Memory B cell (primary cell): ENCODE data around the gene SIRPG.

ENCODE experiments used
- ATAC-seq: fragments of 150-1000 bp; cut with Tn5 transposase; 2 replicates; pipeline ENCODE4 v1.10.0; 2021; ENCODE audit warnings: low read depth, mild to moderate bottlenecking, moderate library complexity
- DNase-seq, 2 donors: peaks; one replicate each; pipeline ENCODE4 v3.0.0; 2022; ENCODE audit warnings: low spot score in 2 of 2
- H3K27ac Mint-ChIP-seq: one replicate; pipeline ENCODE4 v1.8.0; 2022; ENCODE audit warnings: mild to moderate bottlenecking, moderate library complexity, mixed read lengths
- H3K27me3 Mint-ChIP-seq: one replicate; pipeline ENCODE4 v1.8.0; 2022; ENCODE audit warnings: mixed read lengths
- H3K36me3 Mint-ChIP-seq: one replicate; pipeline ENCODE4 v1.8.0; 2022; ENCODE audit warnings: mild to moderate bottlenecking, mixed read lengths
- H3K4me1 Mint-ChIP-seq: one replicate; pipeline ENCODE4 v1.8.0; 2022; ENCODE audit warnings: mixed read lengths
- H3K4me3 Mint-ChIP-seq: one replicate; pipeline ENCODE4 v1.8.0; 2022; ENCODE audit warnings: mild to moderate bottlenecking, moderate library complexity, mixed read lengths
- H3K9me3 Mint-ChIP-seq: one replicate; pipeline ENCODE4 v1.8.0; 2022; ENCODE audit warnings: mixed read lengths

Gene SIRPG

DNA sequence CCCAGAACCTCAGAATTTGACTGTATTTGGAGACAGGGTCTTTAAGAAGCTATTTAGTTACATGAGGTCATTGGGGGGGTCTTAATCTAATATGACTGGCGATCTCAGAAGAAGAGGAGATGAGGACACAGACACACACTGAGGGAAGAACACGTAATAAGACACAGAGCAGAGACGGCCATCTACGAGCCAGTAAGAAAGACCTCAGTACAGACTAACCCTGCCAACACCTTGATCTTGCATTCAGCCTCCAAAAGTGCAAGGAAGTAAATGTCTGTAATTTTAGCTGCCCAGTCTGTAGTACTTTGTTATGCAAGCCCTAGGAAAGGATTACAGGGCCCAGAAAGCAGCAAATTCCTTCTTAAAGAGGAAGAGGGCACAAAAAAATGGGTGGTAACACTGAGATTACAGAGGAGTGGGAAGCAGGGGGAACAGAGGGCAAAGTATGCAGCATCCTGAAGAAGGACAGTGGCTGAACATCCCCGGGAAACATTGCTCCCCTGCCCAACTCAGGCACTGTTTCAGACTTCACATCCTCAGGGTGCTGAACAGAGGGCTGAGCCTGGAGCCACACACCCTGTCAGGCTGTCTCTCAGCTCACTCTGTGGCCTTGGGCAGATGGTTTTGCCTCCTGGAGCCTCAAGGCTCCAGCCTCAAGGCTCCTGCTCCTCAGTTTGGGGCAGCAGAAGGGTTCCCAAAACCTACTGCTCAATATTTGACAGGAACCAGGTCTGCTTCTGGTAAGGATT, 27.9 kb upstream of the SIRPG start:
- H3K4me3 Mint-ChIP-seq: no peak overlapping the region
- peaks cover 2% of the 10 kb centered on the region for H3K9me3 Mint-ChIP-seq
- H3K27me3 Mint-ChIP-seq: peaks cover 8% of the 10 kb centered on the region
- H3K27ac Mint-ChIP-seq: no peak overlapping the region
- ATAC-seq: no peak
- no peaks in the 10 kb centered on the region for H3K4me1 Mint-ChIP-seq
- DNase-seq: no peak
- peaks cover 2% of the 10 kb centered on the region for H3K36me3 Mint-ChIP-seq

DNA sequence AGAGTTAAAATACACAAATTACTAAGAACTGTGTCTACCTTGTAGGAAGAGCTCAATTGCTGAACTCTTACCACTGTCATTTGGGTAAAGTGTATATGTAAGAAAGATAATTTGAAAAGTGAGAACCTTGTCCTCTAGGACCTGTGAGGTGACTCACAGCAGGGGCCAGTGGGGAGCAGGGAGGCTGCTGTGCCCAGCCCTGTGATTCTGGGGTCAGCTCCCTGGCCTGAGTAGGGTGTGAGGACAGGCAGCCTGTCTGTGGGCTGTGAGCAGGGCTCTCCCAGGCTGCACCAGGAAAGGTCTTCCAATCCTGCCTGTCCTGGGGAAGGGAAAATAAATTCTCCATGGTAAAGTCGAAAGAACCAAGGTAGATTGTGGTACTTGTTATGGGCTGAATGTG, 27.3 kb upstream of the SIRPG start:
- no peaks in the 10 kb centered on the region for H3K36me3 Mint-ChIP-seq
- H3K27ac Mint-ChIP-seq: no peak overlapping the region
- ATAC-seq (no peak), DNase-seq (no peak)
- H3K9me3 Mint-ChIP-seq: peaks cover 2% of the 10 kb centered on the region
- H3K4me3 Mint-ChIP-seq: no peak overlapping the region
- peaks cover 6% of the 10 kb centered on the region for H3K27me3 Mint-ChIP-seq
- H3K4me1 Mint-ChIP-seq: no peaks in the 10 kb centered on the region

DNA sequence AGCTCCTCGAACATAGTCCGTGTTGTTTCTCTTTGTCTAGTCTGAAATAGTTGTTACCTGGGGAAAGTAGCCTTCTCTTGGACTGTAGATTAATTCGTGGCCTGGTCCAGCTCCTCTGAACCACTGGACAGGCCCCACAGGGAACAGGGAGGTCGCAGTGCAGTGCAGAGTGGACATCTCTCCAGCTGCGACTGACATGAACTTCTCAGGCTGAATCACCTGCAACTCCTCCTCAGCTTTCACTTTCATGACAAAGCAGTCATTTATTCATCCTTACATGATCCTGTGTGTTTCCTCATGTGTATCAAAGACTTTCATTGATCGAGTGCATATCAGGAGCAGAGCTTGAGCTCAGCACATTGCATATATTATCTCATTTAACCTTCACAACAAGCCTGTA, 19.1 kb upstream of the SIRPG start:
- Mint-ChIP-seq H3K36me3 (no peaks in the 10 kb centered on the region), H3K27me3 (peaks cover 5% of the 10 kb centered on the region), H3K4me1 (peaks cover 2% of the 10 kb centered on the region), H3K4me3 (no peak overlapping the region), H3K27ac (no peak overlapping the region), H3K9me3 (peaks cover 2% of the 10 kb centered on the region)
- ATAC-seq (no peak), DNase-seq (no peak)

DNA sequence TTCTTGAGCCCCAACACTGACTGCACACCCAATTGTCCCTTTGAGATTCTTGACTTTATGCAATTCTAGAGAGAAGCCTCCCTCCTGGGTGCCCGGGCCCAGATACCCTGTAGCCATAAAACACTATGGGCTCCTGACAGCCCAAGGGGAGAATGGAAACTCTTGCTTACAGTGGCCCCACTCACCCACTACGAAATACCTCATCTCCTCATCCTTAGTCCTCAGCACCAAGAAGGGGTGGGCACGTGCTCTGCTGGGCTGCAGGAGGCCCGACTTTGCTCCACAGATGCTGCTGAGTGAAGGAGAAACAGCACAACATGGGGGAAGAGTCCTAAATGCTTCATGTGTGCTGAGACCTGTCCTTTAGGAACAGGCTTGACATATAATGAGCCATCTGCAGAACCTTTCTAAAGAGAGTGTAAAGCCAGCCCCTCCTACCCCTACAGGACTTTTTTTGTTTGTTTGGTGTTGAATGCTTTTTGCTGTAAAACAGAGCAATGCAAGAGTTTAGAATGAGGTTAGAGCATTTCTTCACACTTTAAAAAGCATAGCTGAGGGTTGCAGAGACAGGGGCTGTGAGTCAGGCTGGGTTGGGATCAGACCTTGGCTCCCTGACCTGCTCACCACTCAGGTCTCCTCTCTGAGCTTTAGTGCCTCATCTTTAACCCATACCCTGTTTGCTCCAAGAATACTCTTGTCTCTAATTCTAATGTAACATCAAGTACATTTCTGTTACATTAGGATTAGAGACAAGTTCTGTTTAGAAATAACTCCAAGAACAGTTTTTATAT, 17.6 kb upstream of the SIRPG start:
- no peak overlapping the region for H3K4me3 Mint-ChIP-seq
- H3K27me3 Mint-ChIP-seq: peaks cover 7% of the 10 kb centered on the region
- no peaks in the 10 kb centered on the region for H3K36me3 Mint-ChIP-seq
- H3K9me3 Mint-ChIP-seq: peaks cover 2% of the 10 kb centered on the region
- DNase-seq (no peak), ATAC-seq (no peak)
- peaks cover 2% of the 10 kb centered on the region for H3K4me1 Mint-ChIP-seq
- H3K27ac Mint-ChIP-seq: no peak overlapping the region

DNA sequence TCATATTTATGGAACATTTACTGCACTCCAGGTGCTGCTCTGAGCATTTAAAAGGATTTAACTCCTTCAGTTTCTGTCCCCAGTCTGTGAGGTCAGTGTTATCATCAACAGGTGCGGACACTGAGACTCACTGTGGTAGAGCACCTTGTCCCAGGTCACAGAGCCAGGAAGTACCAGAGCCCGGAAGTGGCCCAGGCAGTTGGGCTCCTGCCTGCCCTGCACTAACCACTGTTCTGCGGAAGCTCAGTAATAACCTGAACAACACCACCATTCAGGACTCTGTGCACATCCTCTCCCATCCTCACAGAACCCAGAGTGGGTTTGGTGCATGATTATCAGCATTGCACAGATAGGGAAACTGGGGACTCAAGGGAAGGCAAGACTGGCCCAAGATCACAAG, 16.8 kb upstream of the SIRPG start:
- Mint-ChIP-seq H3K36me3 (no peaks in the 10 kb centered on the region), H3K4me1 (peaks cover 2% of the 10 kb centered on the region), H3K27me3 (peaks cover 5% of the 10 kb centered on the region), H3K4me3 (no peak overlapping the region), H3K9me3 (peaks cover 2% of the 10 kb centered on the region), H3K27ac (no peak overlapping the region)
- no peak for DNase-seq
- ATAC-seq: no peak

DNA sequence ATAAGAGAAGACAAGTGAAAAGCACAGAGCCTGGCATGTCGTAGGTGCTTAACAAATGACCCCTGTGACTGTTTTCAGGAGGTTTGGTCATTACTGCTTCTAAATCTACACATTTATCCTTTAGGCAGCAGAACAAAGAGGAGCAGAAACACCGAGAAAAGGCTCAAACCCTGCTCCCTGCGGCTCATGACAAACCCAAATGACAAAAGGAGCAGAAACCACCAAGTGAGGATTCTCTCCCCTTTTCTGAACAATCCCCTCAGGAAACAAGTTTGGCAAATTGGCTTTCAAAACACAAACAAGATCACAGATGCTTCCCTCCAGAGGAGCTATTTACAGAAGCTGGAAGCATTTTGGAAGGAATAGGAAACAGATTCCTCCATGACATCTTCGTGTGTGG, 15.8 kb upstream of the SIRPG start:
- Mint-ChIP-seq H3K36me3 (no peaks in the 10 kb centered on the region), H3K4me3 (no peak overlapping the region), H3K4me1 (peaks cover 2% of the 10 kb centered on the region), H3K9me3 (no peaks in the 10 kb centered on the region), H3K27ac (no peak overlapping the region), H3K27me3 (peaks cover 3% of the 10 kb centered on the region)
- no peak for DNase-seq
- no peak for ATAC-seq

DNA sequence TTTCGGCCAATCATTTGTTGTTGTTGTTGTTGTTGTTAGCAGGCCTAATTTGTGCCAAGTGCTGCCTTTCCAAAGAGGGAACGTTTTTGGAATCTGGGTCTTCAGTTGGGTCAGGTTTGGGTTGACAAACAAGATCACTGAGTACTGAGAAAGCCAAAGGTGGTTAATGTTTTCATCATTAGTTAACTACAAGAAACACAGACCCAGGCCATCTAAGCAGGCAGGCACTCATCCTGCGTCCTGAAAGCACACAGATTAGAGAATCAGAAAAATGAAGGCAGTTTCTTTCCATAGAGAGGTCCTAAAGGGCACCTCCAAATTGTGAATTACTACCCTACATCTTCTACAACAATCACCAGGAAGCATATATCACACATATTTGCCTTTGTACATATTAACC, 15.1 kb upstream of the SIRPG start:
- no peak overlapping the region for H3K27ac Mint-ChIP-seq
- no peak for DNase-seq
- no peak overlapping the region for H3K4me3 Mint-ChIP-seq
- H3K9me3 Mint-ChIP-seq: no peaks in the 10 kb centered on the region
- peaks cover 2% of the 10 kb centered on the region for H3K4me1 Mint-ChIP-seq
- H3K36me3 Mint-ChIP-seq: no peaks in the 10 kb centered on the region
- no peak for ATAC-seq
- peaks cover 3% of the 10 kb centered on the region for H3K27me3 Mint-ChIP-seq

DNA sequence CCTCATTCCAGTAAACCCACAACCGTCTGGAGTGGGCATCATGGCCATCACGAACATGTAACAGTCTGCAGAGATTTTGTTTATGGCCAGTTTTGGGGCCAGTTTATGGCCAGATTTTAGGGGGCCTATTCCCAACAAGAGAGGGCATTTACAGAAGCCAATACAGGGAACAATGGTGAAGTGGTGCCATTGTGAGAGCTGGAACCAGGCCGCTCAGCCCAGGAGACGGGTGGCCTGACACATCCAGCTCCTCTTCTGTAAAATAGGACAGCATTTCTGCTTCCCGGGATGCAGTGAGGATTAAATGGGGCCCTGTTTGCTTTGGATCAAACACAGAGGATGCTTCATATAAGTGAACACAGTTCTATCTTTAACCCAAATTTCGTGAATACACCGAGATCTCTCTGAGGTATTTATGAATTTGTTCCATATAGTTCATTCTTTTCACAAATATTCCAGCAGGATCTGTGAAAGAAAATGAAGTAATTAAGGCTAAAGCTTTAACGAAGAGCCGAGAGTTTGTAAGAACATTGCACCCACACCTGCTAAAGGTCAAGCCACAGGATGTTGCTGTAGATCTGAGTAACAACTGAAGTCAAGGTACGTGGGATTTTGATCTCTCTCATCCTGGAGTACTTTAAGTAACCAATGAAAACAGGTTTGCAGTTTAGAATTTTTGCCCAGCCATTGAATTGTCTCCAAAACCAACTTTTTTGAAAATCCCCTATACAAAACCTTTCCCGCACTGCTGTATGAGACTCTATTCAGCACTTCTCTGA, 14.5 kb upstream of the SIRPG start:
- no peak for ATAC-seq
- Mint-ChIP-seq H3K27ac (no peak overlapping the region), H3K36me3 (no peaks in the 10 kb centered on the region), H3K4me3 (no peak overlapping the region), H3K4me1 (peaks cover 6% of the 10 kb centered on the region), H3K27me3 (peaks cover 2% of the 10 kb centered on the region), H3K9me3 (no peaks in the 10 kb centered on the region)
- no peak for DNase-seq

DNA sequence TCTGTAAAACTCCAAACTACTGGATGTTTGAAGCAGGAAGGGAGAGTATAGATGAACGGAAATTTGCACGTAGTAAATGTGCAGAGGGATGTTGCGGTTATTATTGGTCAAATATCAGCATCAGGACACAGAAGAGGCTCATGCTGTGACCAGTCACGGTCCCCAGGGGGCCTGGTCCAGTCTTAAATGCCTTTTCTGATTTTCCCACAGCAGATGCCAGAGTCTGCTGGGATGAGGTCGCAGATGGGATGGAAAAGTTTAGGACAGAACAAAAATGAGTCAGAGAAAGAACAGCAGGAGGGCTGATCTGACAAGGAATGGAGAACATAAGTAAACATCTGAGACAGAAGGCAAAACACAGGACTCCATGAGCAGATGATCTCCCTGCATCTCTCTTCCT, 11.7 kb upstream of the SIRPG start:
- no peak for ATAC-seq
- Mint-ChIP-seq H3K36me3 (no peaks in the 10 kb centered on the region), H3K4me3 (no peak overlapping the region), H3K9me3 (no peaks in the 10 kb centered on the region), H3K27me3 (peaks cover 2% of the 10 kb centered on the region), H3K4me1 (peaks cover 14% of the 10 kb centered on the region), H3K27ac (no peak overlapping the region)
- no peak for DNase-seq

DNA sequence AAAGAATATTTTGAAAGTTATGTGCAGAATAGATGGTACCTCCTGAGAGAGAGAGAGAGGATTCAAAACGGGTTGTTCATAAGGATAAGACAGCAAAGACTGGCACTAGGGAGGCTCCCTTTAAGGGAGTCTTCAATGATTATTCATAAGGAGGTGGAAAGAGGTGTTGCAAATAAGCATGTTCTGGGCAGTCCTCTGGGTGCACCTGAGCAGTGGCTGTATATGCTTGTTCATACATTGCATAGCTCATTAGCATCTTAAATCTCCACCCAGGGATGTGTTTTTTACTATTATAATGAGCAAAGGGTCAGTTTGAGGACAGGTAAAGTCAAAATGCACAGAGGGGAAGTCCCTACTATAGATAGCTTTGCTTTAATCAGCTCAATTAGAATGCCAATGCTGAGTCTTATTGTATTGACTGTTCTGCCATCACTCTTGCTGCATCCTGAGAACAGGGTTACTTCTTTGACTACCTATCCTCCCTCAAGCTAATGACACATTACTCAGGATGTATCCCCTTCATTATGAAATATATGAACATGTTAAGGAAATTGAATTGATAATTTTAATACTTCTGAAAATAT, 10.0 kb upstream of the SIRPG start:
- H3K4me1 Mint-ChIP-seq: peaks cover 25% of the 10 kb centered on the region
- H3K27ac Mint-ChIP-seq: peak overlapping the region; percentile 28
- no peaks in the 10 kb centered on the region for H3K9me3 Mint-ChIP-seq
- H3K4me3 Mint-ChIP-seq: no peak overlapping the region
- no peaks in the 10 kb centered on the region for H3K36me3 Mint-ChIP-seq
- peaks cover 2% of the 10 kb centered on the region for H3K27me3 Mint-ChIP-seq
- ATAC-seq (no peak), DNase-seq (no peak)

DNA sequence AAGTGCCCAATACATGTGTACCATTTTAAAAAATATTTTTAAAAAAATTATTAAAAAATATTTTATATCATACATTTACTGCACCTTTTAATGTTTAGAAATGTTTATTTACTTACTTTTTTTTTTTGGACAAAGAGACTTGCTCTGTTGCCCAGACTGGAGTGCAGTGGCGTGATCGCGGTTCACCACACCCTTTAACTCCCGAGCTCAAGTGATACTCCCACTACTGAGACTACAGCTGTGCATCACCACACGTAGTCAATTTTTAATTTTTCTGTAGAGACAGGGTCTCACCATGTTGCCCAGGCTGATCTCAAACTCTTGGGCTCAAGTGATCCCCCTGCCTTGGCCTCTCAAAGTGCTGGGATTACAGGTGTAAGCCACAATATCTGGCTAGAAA, 9.2 kb upstream of the SIRPG start:
- Mint-ChIP-seq H3K27ac (peak overlapping the region; percentile 28), H3K4me1 (peaks cover 26% of the 10 kb centered on the region), H3K27me3 (peaks cover 2% of the 10 kb centered on the region), H3K4me3 (no peak overlapping the region), H3K36me3 (no peaks in the 10 kb centered on the region), H3K9me3 (no peaks in the 10 kb centered on the region)
- ATAC-seq (no peak), DNase-seq (no peak)

DNA sequence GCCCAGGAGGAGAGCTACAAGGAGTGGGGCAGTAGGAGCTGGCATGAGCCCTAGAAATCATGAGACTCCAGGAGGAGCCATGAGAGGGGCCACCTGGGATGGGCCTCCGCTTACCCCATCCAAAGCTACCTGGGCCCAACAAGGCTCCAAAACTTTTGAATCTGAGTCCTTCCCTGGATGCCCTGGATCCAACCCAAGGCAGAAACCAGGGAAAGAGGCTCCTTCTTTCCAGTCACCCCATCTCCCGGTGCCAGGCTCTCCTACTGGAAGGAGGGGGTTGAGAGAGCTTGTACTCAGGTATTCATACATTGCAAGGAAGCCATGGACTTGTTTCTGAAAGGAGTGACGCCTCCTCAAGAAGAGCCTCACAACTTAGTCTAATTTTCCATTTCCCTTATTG, 7.8 kb upstream of the SIRPG start:
- H3K36me3 Mint-ChIP-seq: no peaks in the 10 kb centered on the region
- ATAC-seq (no peak), DNase-seq (no peak)
- H3K27me3 Mint-ChIP-seq: no peaks in the 10 kb centered on the region
- H3K4me3 Mint-ChIP-seq: peak overlapping the region; percentile 41
- peaks cover 34% of the 10 kb centered on the region for H3K4me1 Mint-ChIP-seq
- no peaks in the 10 kb centered on the region for H3K9me3 Mint-ChIP-seq
- no peak overlapping the region for H3K27ac Mint-ChIP-seq

DNA sequence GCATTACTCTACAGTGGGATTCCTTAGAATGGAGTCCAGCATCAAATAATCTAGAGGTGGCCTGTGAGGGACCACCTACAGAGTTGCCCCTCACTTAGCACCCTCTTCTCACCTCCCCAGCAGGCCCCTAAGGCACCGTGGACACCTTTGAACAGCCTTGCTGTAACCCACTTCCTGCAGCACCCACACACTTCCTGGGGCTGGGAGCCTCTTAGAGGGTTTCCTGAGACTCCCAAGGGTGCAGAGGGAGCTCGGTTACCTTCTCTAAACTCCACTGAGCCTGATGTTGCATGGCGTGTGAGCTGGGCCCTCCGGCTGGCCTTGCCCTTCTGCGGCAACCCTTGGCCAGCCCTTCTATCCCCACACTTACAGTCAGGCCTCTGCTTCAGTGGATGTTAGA, 7.3 kb upstream of the SIRPG start:
- ATAC-seq (peak; percentile 50), DNase-seq (no peak)
- peak overlapping the region; percentile 41 for H3K4me3 Mint-ChIP-seq
- no peaks in the 10 kb centered on the region for H3K9me3 Mint-ChIP-seq
- H3K27me3 Mint-ChIP-seq: no peaks in the 10 kb centered on the region
- H3K4me1 Mint-ChIP-seq: peaks cover 36% of the 10 kb centered on the region
- no peak overlapping the region for H3K27ac Mint-ChIP-seq
- no peaks in the 10 kb centered on the region for H3K36me3 Mint-ChIP-seq

DNA sequence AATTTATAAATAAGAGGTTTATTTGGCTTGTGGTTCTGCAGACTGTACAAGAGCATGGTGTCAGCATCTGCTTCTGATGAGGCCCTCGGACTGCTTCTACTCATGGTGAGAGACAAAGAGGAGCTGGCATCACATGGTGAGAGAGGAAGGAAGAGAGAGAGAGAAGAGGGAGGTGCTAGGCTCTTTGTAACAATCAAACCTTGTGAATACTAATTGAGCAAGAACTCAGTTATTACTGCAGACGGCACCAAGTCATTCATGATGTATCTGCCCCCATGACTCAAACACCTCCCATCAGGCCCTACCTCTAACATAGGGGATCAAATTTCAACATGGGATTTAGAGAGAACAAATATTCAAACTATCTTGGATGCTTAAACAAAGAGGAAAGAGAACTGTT, 6.3 kb upstream of the SIRPG start:
- Mint-ChIP-seq H3K36me3 (no peaks in the 10 kb centered on the region), H3K27ac (no peak overlapping the region), H3K4me1 (peaks cover 40% of the 10 kb centered on the region), H3K4me3 (no peak overlapping the region), H3K27me3 (no peaks in the 10 kb centered on the region), H3K9me3 (no peaks in the 10 kb centered on the region)
- no peak for DNase-seq
- no peak for ATAC-seq
